ENCODE measurements around the gene HPS1.
A peak's percentile ranks its signal among the peaks of the same experiment; 100 is the strongest.

HPS1 gene

GRCh38 chr10:98463976-98464754, 17.4 kb upstream of the HPS1 start:
- DNase-seq (ENCODE audit: low read depth in 2 of 2) = no peak

GRCh38 chr10:98463016-98463415, 16.3 kb upstream of the HPS1 start:
- no peak for DNase-seq (ENCODE audit: low read depth in 2 of 2)

- no peak for DNase-seq (ENCODE audit: low read depth in 2 of 2)
Observed at GRCh38 chr10:98461500-98461842, 14.7 kb upstream of the HPS1 start.

GRCh38 chr10:98460837-98461499, 14.2 kb upstream of the HPS1 start:
- no peak for DNase-seq (ENCODE audit: low read depth in 2 of 2)

- no peak for DNase-seq (ENCODE audit: low read depth in 2 of 2)
Observed at GRCh38 chr10:98458809-98459784, 12.4 kb upstream of the HPS1 start.

GRCh38 chr10:98457721-98458120, 11.0 kb upstream of the HPS1 start:
- no peak for DNase-seq (ENCODE audit: low read depth in 2 of 2)

- no peak for DNase-seq (ENCODE audit: low read depth in 2 of 2)
Observed at GRCh38 chr10:98456686-98457482, 10.1 kb upstream of the HPS1 start.

GRCh38 chr10:98456043-98456570, 9.4 kb upstream of the HPS1 start:
- DNase-seq (ENCODE audit: low read depth in 2 of 2) = no peak

- DNase-seq (ENCODE audit: low read depth in 2 of 2) = no peak
Observed at GRCh38 chr10:98453729-98454128, 7.0 kb upstream of the HPS1 start.

GRCh38 chr10:98450618-98451017, 3.9 kb upstream of the HPS1 start:
- no peak for DNase-seq (ENCODE audit: low read depth in 2 of 2)

- DNase-seq (ENCODE audit: low read depth in 2 of 2) = no peak
Observed at GRCh38 chr10:98449287-98449686, 2.6 kb upstream of the HPS1 start.

GRCh38 chr10:98446151-98446660, 529 bp downstream of the HPS1 start:
- DNase-seq (ENCODE audit: low read depth in 2 of 2) = peak in 1 of 2 donors; percentile 3

GRCh38 chr10:98445200-98445812, 1.4 kb downstream of the HPS1 start:
- no peak for DNase-seq (ENCODE audit: low read depth in 2 of 2)

GRCh38 chr10:98444314-98445006, 2.3 kb downstream of the HPS1 start:
- DNase-seq (ENCODE audit: low read depth in 2 of 2) = no peak

- DNase-seq (ENCODE audit: low read depth in 2 of 2) = no peak
Observed at GRCh38 chr10:98438715-98439114, 8.0 kb downstream of the HPS1 start.

GRCh38 chr10:98436704-98437103, 10.0 kb downstream of the HPS1 start:
- DNase-seq (ENCODE audit: low read depth in 2 of 2) = no peak

- DNase-seq (ENCODE audit: low read depth in 2 of 2) = no peak
Observed at GRCh38 chr10:98435178-98435577, 11.6 kb downstream of the HPS1 start.

GRCh38 chr10:98433881-98434732, 12.6 kb downstream of the HPS1 start:
- DNase-seq (ENCODE audit: low read depth in 2 of 2) = no peak

GRCh38 chr10:98433371-98433770, 13.4 kb downstream of the HPS1 start:
- no peak for DNase-seq (ENCODE audit: low read depth in 2 of 2)

All from activated CD8-positive, alpha-beta memory T cell treated with anti-CD3 and anti-CD28 coated beads for 4 hours (primary cell).